COLO668 (cell line): ENCODE measurements around the gene KIAA0825.
A peak's percentile ranks its signal among the peaks of the same experiment; 100 is the strongest.

Source experiments
- DNase-seq: peaks from one replicate; lab custom pipeline; 2025; ENCODE audit not compliant: unreplicated experiment; lab: John Stamatoyannopoulos, UW

Gene KIAA0825

GRCh38 chr5:94517490-94518488 is 100.6 kb downstream of the KIAA0825 start:
- DNase-seq = no peak

DNA sequence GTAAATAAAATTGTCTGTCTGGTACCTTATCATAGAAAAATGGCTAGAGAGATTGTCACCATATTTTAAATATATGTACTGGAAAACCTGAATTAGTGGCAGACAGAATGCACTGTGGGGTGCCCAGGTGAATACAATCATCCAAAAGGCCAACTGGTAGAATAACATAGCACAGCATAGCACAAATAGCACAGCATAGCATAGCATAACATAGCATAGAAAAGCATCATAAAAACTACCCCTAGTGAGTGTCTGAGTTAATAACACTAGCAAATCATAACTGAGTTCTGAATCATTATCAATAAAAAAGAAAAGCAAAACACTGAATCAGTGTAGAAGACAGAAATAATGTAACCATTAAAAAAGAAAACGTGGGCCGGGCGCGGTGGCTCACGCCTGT is 102.3 kb downstream of the KIAA0825 start:
- no peak for DNase-seq

GRCh38 chr5:94508461-94509148 is 109.8 kb downstream of the KIAA0825 start:
- peak; percentile 21 for DNase-seq

- DNase-seq = no peak
These were observed 112.9 kb downstream of the KIAA0825 start for GRCh38 chr5:94505327-94506068.

GRCh38 chr5:94503677-94504076 is 114.7 kb downstream of the KIAA0825 start:
- DNase-seq = no peak

DNA sequence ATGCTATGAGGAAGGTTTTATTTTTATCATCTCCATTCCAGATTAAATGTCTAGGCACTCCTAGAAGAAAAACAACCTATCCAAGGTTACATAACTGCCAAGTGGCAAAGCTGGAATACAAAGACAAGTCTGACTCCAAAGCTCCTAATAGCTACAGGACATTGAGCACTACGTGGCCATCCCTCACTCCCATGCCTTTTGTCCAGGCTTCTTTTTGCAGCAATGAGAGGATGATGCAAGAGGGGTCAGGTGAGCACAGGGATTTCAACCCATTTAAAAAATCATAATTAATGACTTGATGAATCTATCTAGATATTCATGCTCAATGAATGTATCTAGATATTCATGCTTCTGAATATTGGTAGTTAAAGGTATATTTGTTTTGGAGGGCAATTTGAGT is 117.0 kb downstream of the KIAA0825 start:
- no peak for DNase-seq

GRCh38 chr5:94499806-94500205 is 118.6 kb downstream of the KIAA0825 start:
- no peak for DNase-seq

DNA sequence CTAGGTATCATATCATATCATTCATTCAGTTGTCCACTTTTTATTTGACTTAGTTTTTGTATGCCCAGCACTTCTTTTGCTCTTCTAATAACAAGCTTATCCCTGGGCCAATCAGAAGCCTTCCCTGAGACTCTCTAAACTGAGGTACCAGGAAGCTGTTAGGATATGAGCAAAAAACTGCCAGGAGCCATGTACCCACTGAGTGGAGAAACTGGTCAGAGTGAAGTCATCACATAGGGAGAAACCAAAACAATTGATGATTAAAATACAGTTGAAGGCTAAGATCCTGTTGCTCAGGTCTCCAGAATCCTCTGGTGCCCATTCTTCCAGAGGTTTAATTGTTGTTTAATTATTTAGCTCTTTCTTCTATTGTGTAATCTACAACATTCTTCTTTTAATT is 120.2 kb downstream of the KIAA0825 start:
- no peak for DNase-seq

GRCh38 chr5:94485067-94485466 is 133.3 kb downstream of the KIAA0825 start:
- no peak for DNase-seq

DNA sequence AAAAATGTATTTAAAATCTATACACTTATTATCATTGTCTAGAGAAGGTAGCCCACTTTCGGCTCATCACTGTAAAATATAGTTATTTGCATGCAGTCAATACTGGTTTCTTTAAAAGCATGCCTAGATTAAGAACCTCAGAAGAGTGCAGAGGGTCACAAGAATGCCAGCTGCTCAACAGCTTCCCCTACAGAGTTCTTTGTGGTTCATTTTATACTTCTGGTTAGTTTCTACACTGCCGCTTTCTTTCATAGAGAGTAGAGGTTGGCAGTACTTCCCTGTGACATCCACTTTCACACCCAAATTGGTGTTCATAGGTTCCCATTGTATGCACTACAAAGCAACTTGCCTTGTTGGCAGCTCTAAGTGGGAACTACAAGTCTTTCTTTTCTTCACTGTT is 137.3 kb downstream of the KIAA0825 start:
- DNase-seq = no peak

GRCh38 chr5:94480486-94480885 is 137.9 kb downstream of the KIAA0825 start:
- no peak for DNase-seq

DNA sequence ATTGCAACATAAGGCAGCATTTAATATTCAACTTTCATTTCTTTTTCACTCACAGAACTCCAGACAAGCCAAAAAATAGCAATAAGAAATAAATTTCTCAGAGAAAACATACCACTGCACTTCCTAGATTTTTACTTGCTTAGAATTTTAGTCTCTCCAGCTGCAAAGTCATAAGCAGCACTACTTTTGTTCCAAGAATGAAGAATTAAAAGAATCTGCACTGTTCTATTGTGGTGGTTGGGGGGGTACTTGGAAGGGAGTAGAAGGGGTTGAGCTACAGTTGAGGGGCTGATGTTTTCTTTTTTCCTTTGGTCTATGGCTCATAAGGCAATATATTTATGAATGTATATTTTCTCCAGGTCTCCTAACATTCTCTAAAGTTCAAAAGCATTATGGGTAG is 144.5 kb downstream of the KIAA0825 start:
- no peak for DNase-seq

DNA sequence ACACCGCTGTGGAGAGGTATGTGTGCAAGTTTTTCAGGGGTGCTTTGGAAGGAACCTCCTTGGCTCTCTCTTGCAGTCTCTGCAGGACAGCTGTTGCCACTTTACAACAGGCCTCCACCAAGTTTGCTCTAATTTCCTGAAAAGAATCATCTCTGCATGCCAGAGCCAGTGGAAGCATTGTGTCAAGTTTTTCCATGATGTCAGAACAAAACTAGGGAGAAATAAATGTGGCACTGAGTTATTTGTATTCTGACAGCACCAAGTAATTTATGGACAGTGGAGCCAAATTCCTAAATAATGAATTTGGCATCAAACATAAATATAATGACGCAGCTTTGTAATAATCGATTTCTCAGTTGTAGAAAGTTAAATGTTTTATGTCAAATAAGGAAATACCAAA is 146.9 kb downstream of the KIAA0825 start:
- no peak for DNase-seq

DNA sequence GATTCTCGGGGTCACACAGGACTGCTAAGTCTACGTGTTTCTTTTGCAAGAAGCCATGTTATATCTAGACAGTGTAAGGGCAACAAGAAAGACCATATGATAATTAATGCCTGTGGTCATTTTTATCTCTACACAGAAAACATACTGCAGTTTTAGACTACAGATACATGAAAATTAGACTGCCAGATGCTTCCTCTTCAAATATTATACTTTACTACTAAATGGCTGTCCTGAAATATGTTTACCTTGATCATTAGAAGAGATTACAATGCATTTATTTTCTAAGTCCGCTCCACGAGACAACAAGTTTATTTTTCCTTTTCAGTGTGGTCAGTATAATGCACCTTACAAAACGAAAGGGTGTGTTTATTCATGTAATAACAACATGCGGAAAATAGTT is 147.6 kb downstream of the KIAA0825 start:
- DNase-seq = no peak

DNA sequence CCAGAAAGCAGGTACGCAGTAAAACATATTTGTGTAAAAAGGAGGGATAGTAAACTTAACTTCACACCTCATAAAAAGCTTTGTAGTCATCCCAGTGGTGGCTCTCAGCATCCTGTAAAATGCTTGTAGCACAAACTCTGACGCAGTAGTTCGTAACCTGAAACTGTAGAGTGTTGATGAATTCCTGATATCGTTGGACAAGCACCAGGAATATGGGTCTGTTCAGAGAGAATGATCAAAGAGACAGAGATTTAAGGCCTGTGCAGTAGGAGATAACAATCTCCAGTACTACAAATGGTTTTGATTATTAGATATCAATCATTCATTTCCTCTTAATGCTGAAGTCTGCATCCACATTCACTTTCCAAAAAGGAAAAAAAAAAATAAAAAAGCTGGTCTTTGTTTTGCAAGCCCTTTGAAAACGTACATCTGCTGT is 148.5 kb downstream of the KIAA0825 start:
- peak; percentile 23 for DNase-seq

GRCh38 chr5:94467954-94468930 is 150.2 kb downstream of the KIAA0825 start:
- no peak for DNase-seq

- DNase-seq = no peak
These were observed 151.0 kb downstream of the KIAA0825 start for GRCh38 chr5:94467346-94467953.

DNA sequence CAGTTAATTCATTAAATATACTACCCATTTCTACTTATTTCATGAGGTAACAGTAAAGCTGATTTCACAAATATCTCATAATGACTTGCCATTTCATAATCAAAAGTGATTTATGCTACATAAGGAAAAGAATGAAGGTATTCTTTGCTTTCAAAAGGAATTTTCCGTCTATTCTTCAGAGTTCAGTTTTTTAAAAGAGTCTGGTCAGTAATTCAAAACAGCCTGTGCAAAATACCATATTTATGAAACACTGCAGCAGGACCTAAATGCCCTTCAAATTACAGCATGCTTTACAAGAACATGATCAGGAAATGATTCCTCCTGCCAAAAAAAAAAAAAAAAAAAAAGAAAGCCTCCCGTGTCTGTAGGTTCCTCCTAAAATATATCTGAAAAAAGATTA is 154.7 kb downstream of the KIAA0825 start:
- DNase-seq = no peak

GRCh38 chr5:94461131-94461530 is 157.3 kb downstream of the KIAA0825 start:
- no peak for DNase-seq

DNA sequence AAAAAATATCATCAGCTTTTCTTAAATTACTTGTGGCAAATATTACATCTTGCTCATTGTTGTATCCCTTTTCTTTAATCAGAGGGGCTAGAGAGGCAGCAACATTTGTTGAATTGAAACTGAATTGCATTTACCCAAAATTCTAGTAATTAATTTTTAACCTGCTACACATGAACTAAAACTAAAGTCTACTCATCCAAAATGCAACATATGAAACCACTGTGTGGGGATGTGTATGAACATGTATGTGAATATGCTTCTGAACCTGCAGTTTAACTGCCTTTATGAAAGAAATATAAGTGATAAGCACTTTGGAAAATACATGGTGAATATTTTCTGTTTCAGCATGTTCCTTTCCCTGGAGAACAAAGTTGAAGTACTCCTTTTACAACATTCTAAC is 158.5 kb downstream of the KIAA0825 start:
- DNase-seq = no peak
